Skeletal muscle cell (primary cell): ENCODE data around the gene LRRC61.

Source experiments
- DNase-seq: peaks from one replicate; pipeline ENCODE4 v3.0.0-alpha.2; 2010; ENCODE audit warnings: low read depth
- H3K4me3 ChIP-seq: 2 replicates; pipeline ENCODE4 v1.5.1; 2011; ENCODE audit warnings: low read depth, mild to moderate bottlenecking, control low read depth, low read length, moderate library complexity

Gene LRRC61

DNA sequence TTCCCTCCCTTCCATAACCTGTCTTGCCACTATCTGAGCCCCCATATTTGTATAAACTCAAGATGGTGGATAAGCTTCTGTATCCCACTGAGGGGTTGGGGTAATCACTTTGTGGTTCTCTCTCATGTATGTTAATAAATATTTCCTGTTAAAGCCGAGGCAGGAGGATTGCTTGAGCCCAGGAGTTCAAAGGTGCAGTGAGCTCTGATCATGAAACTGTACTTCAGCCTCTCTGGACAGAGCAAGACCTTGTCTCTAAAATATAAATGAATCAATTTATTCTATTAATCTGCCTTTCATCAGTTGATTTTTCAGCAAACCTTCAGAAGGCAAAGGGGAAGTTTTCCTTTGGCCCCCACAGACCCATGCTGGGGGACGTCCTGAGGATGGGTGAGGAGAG is 20.1 kb downstream of the LRRC61 start:
- H3K4me3 ChIP-seq, result no peak overlapping the region
- DNase-seq, result no peak

DNA sequence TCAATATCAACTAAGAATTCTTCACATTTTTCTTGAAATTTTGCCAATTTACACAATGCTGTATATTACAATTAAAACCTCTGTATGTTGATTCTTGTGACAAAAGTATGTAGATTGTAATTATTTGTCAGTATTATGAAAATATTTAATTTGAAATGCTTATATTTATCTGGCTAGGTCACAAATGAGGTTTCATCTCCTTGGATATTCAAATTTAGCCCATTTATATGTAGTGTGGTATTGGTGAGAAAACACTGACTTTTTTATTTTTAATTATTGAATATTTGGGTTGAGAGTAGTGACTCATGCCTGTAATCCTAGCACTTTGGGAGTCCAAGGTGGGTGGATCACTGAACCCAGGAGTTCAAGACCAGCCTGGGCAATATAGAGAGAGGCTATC is 21.1 kb downstream of the LRRC61 start:
- DNase-seq, result no peak
- no peak overlapping the region for H3K4me3 ChIP-seq

DNA sequence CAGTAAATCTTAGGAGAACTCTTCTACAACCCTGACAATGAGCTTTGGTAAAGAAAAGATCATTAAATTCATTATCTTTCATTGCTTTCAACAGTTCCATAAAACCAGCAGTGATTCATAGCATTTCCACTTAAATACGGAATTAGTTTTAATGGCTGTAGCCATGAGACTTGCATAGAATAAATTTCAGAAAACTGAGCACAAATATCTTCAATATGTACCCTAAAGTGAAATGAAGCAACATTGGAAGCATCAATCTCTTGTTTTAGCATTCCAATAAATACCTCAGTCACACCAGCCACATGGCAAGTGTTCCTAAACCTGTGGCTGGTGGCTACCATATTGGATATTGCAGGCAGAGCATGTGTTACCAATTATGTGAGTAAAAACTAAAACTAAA is 21.9 kb downstream of the LRRC61 start:
- H3K4me3 ChIP-seq, result no peak overlapping the region
- DNase-seq, result no peak

DNA sequence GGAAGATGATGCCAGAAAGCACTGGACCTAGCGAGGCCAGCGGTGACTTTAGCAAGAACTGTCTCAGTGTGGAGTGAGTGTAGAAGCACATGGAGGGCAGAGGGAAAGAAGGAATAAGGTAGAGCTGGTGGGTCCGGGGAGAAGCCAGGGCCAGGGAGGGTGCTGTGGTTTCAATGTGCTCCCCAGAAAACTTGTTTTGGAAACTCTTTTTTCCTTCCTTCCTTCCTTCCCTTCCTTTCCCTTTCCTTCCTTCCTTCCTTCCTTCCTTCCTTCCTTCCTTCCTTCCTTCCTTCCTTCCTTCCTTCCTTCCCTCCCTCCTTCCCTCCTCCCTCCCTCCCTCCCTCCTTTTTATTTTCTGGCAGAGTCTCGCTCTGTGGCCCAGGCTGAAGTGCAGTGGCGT is 23.8 kb downstream of the LRRC61 start:
- DNase-seq, result no peak
- no peak overlapping the region for H3K4me3 ChIP-seq

DNA sequence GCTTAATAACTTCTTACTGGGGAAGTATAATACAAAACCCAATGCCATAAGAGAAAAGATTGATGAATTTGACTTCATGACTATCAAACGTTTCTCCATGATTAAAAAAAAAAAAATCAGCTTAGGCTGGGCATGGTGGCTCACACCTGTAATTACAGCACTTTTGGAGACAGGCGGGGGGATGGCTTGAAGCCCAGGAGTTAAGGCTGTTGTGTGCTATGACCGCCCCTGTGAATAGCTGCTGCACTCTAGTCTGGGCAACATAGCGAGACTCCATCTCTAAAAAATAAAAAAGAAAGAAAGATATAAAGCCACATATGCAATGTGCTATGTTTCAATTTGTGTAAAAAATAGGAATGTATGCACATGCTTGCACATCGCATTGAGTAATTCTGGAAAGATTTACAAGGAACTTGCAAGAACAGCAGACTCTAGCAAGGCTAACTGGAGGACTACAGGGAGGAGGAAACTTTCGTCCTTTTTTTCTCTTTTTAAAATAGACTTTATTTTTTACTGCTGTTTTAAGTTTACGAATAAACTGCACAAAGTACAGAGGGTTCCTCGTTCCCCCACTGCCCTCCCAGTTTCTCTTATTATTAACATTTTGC is 28.5 kb downstream of the LRRC61 start:
- H3K4me3 ChIP-seq, result no peak overlapping the region
- no peak for DNase-seq

DNA sequence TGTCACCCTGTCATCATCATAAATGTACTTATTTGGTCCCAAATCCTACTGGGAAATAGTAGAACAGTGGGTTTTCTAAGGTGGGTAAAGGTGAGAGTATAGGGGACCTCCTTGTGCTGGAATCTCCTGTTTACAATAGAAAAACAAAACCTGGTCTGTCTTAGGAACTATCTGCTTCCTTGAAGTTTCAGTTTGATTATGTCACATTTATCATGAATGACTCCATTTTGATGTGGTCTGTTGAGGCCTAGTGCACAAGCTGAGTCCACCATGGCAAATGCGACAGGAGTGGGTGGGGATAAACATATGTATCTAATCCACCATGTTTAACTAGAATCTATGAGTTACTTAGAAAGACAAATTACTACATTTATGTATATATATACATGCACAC is 32.5 kb downstream of the LRRC61 start:
- no peak for DNase-seq
- no peak overlapping the region for H3K4me3 ChIP-seq

DNA sequence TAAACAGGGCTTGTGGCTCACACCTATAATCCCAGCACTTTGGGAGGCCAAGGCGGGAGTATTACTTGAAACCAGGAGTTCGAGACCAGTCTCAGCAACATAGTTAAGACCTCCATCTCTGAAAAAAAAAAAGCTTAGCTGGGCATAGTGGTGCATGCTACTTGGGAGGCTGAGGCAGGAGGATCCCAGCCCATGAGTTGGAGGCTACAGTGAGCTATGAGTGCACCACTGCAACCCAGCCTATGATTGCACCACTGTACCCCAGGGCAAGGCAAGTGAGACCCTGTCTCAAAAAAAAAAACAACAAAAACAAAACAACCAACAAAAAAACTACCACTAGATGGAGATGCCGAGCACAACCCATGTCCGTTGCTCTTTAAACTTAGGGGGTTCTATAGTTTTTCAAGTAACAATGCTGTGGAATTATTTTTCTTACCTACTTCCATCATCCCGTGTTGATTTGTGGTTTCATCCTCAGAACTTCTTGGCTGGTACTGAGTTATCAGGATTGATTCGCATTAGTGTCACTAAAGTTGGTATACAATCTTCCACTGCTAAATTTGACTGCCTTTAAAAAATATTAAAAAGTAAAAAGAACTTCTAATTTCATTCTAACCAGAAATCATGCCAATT is 33.2 kb downstream of the LRRC61 start:
- no peak for DNase-seq
- H3K4me3 ChIP-seq, result no peak overlapping the region

DNA sequence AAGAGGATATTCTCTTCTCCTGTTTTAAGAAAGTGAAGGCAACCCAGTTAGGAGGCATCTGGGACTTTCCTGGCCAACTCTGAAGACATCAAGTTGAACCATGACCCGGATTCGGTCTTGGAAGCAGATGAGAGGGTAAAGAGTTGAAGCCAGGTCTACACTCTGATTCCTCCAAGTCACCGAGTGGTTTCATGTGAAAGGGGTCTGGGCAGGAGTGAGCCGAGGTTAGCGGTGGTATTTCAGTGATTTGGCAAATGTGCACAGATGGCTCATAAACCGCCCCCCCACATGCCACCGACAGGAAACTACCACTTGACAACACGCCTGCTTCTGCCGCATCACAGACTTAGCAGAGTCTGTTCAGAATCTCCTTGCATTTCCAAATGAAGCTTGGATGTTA is 34.1 kb downstream of the LRRC61 start:
- H3K4me3 ChIP-seq, result no peak overlapping the region
- no peak for DNase-seq

DNA sequence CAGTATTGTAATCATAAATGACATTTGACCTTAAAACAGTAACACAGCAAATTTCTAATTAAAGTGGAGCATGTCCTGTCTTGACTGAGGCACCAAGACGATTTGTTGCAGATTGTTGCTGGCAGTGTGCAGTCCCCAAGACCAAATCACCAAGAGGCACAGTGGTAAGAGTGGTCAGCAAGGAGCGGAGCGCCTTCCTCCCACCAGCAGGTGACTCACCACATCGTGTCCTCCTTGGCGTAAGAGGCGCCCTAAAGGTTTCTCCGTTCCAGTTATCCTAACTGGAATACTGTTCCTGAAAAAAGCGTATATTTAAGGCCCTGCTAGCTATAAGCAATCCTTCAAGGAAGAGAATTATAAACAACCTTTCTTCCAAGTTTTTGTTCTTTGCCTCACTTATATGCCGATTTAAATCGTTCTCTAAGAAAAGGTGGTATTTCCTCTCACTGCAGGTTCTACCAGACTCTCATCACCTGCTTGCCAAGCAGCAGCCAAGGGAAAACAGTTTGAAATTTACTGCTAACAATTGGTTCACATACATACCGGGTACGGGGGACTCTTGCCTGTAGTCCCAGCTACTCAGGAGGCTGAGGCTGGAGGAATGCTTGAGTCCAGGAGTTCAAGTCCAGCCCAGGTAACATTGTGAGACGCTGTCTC is 34.7 kb downstream of the LRRC61 start:
- no peak for DNase-seq

DNA sequence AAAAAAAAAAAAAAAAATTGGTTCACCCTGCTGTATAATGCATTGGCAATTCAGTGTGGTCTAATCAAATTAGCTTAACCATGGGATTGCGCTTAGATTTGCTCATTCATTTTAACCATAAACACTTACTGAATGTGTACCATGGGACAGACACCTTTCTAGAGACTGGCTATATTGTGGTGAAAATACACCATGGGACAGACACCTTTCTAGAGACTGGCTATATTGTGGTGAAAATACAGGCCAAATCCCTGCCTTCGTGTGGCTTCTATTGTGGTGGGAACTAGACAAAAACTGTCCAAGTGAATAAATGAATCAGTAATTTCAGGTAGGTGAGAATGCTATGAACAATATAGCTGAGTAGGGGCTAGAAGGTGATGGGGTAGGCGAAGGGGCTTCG is 35.3 kb downstream of the LRRC61 start:
- no peak overlapping the region for H3K4me3 ChIP-seq
- DNase-seq, result no peak

More for the DNA sequence above, 34.7 kb downstream of the LRRC61 start:
- no peak overlapping the region for H3K4me3 ChIP-seq

DNA sequence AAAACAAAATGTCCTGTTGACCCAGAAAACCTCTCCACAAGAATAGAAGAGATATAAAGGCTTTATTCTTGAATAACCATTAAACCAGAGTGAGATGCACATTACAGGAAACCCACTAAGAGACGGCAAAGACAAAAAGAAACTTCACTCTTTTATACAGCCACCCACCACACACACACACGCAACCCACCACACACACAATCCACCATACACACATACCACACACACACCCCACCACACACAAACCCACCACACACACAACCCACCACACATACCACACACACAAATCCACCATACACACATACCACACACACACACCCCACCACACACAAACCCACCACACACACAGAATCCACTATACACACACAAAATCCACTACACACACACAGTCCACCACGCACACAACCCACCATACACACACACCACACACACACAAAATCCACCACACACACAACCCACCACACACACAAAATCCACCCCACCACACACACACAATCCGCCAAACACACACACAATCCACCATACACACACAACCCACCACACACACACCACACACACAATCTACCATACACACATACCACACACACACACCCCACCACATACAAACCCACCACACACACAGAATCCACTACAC is 36.0 kb downstream of the LRRC61 start:
- H3K4me3 ChIP-seq, result no peak overlapping the region
- DNase-seq, result no peak

DNA sequence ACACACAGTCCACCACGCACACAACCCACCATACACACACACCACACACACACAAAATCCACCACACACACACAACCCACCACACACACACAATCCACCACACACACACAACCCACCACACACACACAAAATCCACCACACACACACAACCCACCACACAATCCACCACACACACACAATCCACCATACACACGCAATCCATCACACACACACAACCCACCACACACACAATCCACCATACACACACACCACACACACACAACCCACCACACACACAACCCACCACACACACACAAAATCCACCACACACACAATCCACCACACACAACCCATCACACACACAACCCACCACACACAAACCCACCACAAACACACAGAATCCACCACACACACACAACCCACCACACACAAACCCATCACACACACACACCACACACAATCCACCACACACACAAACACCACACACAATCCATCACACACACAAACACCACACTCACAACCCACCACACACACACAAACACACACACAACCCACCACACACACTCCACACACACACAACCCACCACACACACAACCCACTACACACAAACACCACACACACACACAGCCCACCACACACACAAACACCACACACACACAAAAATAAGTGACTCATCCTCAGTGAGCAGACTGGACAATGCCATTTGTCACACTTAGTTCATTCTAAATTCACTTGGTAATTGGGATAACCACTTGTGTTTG is 36.6 kb downstream of the LRRC61 start:
- DNase-seq, result no peak

DNA sequence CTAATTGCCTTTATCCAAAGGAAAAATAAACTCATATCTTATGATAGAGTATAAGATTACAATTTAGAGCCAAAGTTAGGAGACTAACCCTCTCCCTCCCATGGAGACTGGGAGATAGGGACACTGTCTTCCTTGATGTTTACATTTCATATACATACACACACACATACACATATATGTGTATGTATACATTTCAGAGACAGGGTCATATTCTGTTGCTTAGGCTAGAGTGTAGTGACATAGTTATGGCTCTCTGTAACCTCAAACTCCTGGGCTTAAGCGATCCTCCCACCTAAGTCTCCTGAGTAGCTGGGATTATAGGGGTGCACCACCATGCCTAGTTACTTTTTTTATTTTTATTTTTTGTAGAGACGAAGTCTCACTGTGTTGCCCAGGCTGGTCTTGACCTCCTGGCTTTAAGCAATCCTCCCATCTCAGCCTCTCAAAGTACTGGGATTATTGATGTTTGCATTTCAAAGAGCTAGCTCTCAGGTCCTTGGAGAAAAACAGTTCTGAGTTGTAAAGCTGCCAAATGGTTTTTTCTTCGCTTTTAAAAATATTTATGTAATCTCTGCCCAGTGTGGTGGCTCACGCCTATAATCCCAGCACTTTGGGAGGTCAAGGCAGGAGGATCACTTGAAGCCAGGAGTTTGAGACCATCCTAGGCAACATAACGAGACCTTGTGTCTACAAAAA is 37.4 kb downstream of the LRRC61 start:
- no peak overlapping the region for H3K4me3 ChIP-seq
- no peak for DNase-seq

More for the DNA sequence above, 36.6 kb downstream of the LRRC61 start:
- no peak overlapping the region for H3K4me3 ChIP-seq

DNA sequence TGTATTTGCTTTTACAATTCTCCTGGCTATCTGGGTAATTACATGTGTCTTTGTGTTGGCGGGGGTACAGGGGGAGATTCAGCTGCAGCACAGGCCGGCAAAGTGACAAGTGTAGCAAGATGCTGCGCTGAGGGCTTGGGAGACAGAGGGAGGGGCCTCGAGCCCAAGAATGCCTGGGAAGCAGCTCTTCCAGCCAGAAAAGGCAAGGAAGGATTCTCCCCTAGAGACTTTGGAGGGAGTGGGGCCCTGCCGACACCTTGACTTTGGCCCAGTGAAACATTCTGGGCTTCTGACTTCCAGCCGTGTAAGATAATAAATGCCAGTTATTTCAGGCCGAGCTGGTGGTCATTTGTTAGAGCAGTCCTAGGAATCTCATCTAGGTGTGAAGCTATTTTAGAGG is 38.2 kb downstream of the LRRC61 start:
- H3K4me3 ChIP-seq, result no peak overlapping the region
- DNase-seq, result no peak

DNA sequence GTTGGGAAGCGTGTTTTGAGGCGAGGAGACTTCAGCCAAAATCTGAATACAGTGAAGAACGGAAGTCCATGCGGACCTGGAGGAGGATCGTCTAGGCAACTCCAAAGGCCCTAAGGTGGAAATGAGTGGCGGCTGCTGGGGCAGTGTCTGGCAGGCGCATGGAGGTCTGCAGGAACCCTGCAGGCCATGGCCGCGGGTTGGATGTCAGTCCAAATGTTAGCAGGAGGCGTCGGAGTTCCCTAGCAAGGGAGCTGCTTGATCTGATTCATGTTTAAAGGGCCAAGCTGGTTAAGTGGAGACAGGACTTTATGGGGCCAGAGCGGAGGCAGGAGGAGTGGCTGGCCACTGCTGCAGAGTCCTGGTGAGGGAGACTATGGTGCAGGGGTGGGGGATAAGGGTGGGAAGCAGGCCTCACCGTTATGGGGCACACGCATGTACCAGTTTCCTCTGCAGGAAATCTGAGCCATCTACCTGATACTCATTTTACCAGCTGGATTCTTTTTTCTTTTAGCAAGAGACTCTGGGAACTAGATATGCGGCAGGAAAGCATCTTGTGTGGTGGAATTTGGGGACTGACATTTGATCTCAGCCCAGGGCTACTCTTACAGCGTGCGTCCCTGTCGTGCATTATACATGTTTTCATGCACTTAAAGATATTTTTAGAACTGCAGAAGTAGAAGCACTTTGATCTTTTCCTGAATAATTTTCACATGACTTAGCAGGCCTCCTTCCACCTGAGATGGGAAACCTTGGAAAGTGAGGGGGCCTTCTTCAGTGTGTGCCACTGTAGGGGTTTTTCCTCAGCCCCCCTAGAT is 38.9 kb downstream of the LRRC61 start:
- no peak for DNase-seq
- H3K4me3 ChIP-seq, result no peak overlapping the region

DNA sequence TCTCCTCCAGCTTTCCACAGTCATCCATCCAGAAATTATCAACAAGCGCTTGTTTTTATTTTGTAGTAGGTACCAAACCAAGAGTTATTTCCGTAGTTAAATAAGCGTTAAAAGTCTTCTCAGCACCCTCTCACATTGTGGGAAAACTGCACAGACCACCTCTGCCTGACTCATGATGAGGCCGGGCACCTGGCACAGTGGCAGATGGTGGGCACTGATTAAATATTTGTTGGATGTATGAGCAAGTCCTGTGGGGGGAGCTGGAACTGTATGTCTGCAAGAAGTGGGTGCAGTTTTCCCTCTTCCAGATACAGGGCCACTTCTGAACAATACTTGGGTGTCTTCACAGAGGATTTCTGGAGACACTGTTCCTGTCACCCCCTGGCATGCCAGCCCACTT is 40.2 kb downstream of the LRRC61 start:
- no peak for DNase-seq
- H3K4me3 ChIP-seq, result no peak overlapping the region

DNA sequence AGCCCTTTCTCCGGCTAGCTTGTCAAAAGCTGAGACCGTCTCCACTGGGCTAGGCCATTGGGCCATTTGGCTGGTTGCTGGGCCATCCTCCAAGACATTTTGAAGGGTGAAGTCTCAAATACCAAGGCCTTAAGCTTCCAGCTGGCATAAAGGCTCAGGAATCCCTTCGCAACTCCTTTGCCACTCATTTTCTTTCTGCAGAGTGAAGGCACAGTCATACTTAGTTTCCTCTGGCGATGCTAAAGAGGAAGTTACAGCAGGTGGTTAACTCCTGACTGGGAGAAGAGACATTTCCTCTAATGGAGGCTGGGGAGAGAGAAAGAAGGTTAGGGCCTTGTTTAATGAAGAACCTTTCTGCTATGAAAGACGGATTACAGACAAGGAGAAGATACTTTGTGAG is 40.7 kb downstream of the LRRC61 start:
- DNase-seq, result no peak
- no peak overlapping the region for H3K4me3 ChIP-seq

DNA sequence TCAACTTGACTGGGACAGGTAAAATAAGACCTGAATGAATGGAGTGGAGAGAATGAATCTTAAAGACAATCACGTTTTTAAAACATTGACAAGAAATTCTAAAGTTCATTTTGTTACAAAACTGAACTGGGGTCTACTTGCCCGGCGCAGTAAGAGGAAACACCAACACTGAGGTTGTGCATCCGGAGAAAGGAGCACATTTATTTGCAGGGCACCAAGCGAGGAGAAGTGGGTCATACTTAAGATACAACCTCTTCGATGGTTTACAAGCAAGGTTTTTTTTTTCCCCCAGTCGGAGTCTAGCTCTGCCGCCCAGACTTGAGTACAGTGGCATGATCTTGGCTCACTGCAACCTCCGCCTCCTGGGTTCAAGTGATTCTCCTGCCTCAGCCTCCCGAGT is 42.0 kb downstream of the LRRC61 start:
- H3K4me3 ChIP-seq, result no peak overlapping the region
- no peak for DNase-seq
